ENCODE results near the gene NOVA1.

Gene NOVA1

DNA sequence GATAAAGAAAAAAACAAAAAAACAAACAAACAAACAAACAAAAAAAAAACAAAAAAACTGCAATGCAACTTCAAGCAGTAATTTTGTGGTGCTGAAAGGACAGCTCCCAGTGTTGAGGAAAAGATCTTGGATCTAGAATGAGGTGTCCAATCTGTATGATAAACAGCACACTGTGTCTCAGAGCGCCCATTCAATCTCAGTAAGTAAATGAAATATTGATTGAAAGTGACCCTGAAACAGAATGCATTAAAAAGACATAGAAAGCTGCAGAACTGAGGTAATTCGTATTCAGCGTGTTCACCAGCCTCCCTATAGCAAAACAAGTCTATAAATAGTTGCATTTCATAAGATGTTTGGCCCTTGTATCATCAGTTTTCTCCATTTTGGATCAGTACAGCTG lies 153.0 kb downstream of the NOVA1 start:
- DNase-seq (ENCODE audit: low read depth) = peak; percentile 15

DNA sequence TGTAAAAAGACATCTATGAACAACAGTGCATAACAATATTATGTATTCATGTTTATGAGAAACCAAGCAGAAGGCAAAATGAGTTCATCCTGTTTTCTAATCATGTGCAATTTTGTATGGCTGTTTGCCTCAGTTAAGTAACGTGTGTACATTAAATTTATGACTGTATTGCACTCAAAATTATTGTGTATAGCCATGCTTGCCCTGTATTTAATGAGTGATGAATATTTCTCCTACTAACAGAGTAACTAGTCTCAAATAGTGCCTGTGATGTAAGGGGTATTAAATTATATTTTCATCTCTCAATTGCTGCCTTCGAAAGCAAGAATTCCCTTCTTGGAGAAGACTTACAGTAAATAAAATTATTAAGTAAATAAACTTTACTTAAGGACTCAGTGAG lies 154.2 kb downstream of the NOVA1 start:
- no peak for DNase-seq (ENCODE audit: low read depth)

DNA sequence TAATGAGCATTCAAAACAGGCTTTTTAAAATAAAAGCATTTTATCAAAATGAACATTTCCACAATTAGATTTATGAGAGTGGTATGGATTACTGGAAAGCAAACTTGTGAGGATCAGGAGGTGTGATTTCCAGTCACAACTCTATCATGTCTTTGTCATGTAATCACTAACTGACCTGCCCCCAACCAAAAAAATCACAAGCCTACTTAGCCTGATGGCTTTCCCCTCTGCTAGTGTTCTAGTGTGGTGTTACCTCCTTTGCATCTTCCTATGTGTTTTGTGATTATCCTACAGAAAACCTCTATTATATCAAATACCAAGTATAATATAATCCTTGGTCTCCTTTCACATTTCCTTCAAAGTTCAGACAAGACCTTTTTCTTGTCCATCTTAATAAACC lies 168.6 kb downstream of the NOVA1 start:
- DNase-seq (ENCODE audit: low read depth) = no peak

DNA sequence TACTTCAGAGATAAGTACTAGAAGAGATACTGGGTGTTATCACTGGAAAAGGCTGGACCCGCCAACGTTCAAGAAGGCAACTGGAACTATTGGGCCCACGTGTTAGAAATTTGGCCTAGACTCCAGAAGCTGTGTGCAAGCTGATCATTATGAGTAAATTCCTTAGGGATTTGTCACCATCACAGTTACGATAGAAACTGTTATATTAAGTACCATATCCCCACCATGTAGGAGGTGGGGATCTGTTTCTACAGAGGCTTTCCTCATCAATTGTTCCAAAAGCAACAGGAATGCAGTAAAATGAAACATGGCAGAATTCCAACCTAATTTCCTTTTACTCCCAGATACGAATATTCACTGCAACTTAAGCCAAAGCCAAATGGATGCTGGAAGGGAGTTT lies 170.7 kb downstream of the NOVA1 start:
- DNase-seq (ENCODE audit: low read depth) = peak; percentile 11

DNA sequence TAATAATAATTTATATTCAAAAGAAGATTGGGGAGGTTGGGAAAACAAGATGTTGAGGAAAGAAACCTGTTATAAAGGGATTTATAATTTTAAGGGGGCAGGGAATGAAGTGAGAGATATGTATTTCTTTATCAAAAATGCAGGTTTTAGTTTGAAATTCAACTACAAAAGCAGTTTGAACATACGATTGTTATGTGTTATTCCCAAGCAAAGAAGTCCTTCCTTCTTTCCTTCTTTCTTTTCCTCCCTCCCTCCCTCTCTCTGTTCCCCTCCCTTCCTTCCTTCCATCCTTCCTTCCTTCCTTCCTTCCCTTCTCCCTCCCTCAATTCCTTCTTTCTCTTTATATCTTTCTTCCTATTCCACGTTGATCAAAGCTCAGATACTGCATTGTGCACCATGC lies 173.3 kb downstream of the NOVA1 start:
- no peak for DNase-seq (ENCODE audit: low read depth)

DNA sequence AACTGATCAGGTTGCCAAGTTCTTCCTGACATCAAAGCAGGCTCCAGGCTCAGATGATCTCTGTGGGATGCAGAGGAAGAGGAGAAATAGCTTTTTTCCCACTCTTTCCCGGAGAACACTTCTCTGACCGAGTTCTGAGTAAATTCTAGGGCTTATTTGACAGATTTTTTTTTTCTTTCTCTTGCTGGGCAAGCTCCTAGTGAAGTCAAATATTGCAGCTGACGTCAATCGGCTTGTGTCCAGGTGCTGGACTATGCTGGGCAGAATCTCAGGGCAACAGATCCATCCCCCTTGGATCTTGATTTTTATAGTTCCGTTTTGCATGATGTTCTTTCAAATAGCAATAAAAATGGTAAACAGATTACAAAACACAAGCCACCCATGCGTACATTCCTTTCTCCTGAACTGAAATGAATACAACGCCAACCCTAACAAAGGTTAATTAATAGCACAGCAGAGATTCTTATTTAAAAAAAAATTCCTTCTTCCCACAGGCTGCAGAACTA lies 182.2 kb downstream of the NOVA1 start:
- DNase-seq (ENCODE audit: low read depth) = no peak

DNA sequence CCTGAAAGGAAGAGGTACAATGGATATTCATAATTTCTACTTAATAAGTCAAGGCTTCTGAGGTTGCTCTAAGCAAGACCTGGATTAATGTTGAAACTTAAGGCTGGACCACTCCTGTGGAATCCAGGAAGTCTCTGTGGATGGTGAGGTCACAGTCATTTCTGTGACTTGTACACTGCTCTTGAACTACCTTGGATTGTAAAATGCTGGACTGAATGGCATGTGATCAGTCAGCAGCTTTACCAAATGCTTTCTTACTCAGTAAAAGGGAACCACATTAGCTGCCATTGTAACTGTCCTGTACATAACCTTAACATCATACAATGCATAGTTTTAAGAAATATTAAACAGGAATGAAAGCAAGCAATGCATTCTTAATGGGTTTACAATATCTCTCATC lies 182.9 kb downstream of the NOVA1 start:
- no peak for DNase-seq (ENCODE audit: low read depth)

DNA sequence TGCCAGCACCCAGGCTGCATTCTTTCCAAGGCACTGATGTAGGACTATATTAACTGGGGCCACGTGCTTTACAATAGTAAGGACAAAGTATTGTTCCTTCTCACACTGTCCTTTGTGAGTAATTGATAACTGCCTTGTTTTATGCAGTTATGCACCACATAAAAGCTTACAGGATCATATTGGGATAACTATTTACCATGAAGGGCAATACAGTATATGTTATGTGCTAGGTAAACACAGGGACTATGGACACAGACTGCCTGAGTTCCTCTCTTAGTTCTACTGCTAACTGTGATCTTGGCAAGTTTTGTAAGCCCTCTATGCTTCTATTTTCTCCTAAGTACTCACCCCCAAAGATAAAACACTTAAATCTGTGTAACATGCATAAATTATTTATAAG lies 183.7 kb downstream of the NOVA1 start:
- no peak for DNase-seq (ENCODE audit: low read depth)

DNA sequence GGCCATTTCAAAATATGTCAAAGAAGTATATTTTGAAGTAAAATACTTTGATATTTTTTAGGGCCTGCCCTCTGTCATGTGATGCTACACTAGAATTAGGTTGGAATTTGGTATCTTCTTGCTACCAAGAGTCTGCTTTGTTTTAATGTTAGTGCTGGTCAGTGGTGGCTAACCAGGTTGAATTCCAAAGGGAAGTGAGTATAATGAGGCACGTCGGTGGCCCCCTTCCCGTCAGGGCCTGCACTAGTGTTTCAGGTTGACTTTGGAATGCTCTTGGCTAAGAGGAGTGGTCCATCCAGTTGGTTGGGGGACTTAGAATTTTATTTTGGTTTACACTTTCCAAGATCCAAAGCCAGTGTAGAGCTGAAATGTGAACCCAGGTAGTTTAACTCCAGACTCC lies 185.4 kb downstream of the NOVA1 start:
- DNase-seq (ENCODE audit: low read depth) = no peak

DNA sequence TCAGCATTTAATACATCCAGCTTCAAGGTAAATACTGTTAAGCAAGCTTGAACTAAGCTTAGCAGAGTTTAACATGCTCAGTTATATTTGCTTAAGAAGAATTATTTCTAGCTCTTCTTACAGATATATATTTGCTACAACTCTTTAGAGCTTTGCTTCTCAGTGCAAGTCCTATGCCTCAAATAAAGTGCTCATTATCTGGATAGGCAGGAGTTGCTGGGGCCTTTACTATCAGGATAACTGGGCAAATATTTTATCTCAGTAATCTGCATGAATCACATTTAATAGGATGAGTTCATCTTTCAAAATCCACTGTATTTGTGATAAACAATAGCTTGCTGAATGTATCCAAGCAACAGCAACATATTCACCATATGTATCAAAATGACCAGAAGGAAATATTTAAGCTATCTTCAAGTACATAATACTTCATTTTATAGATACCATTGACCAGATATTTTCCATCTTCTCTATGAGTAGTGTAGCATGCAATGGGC lies 187.6 kb downstream of the NOVA1 start:
- DNase-seq (ENCODE audit: low read depth) = no peak

DNA sequence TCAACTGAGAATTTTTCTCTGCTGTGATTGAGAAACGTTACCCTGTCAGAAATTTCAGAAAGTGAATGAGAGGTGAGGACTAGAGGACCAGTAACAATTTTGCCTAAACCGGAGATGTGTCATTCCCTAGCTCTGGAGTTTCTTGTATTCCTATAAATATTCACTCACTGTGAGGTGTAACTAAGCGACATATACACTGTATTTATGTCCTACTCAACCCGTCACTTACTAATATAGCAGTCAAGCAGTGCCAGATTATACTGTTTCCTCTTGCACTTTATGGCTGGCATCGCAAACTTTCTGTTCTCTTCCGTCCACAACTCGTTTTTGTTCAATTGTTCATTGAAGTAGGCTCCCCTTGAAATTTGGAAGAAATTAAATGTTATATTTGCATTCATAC lies 192.9 kb downstream of the NOVA1 start:
- DNase-seq (ENCODE audit: low read depth) = no peak

DNA sequence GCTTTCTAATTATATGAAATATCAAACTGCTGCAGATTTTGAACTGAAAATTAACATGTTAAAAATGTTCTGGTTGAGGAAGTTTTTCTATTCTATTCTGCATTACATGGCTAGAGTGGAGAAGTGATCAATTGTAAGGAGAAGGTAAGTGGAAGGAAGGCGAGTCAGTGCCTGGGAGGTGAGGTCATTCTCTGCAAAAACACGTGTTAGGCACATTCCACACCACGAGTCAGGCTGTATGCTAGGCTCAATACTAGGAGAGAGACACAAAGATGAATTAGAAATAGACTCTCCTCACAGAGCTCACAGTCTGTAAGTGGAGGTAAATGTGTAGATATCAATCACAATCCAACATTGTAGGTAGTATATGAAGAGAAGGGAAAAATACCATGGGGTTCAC lies 194.1 kb downstream of the NOVA1 start:
- DNase-seq (ENCODE audit: low read depth) = no peak

DNA sequence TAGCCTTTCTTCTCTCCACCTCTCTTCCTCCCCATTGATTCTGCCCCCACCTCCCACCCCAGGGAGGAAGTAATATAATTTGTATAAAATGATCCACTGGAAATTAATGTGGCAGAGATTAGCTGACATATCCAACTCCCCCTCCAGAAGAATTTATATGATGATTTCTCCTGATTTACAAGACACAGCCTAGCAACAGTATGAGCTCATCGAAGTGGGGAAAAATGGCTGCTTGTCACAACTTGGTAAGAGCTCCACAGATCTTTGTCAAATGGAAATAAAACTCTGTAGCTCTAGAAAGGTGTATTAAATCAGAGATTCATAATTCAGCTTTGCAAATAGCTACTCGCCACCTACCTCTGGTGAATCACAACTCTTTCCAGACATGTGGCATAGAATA lies 195.7 kb downstream of the NOVA1 start:
- DNase-seq (ENCODE audit: low read depth) = no peak

DNA sequence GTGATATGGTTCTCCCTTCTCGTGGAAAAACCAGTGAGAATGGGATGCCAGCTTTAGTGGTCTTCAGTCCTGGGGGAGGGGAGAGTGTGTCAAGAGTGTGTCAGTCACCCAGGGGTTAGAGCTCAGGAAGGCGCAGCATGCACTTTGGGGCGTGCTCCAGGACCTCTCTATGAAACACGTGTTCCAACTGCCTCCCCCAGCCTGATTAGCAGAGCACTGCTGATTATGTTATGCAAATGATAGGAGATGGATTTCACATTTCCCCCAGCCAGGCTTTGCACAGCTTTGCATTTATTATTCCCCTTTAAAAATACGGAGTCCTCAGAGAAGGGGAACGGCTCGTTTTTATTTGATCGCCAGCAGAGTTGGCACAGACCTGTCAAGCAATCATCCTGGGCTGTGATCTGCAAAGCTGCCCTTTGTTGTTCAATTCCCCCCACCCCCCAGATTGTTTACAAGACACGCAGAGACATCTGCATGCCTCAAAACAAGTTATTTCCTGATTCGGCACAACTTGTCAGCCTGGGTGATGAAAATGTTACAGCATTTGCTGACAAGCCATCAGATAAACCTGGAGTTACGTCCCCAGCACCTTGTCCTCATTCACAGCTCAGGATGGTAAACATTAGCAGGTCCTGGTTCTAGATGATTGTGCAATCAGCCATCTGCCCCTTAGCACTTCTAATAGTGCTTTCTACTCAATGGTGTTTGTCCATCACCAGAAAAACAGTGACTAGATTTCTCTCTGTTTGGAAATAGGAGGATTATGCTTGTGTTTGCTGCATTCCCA lies 196.5 kb downstream of the NOVA1 start:
- no peak for DNase-seq (ENCODE audit: low read depth)

DNA sequence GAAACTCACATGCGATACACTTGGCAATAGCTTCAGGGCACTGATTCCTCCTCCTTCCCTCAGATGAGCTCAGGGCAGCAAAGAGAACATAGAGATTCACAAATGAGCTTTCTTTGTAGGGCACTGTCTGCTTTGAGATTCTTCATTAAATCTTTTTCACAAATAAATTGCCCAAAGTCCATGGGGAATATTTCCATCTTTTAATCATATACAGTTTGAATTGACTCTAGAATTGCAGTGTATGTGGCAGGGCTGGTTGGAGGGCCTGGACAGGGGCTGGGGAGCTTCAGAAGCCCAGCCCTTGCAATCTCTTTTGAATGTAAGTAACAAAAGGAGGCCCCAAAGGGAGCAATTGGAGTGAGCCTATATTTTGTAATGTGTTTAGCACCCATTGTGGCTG lies 197.5 kb downstream of the NOVA1 start:
- no peak for DNase-seq (ENCODE audit: low read depth)

DNA sequence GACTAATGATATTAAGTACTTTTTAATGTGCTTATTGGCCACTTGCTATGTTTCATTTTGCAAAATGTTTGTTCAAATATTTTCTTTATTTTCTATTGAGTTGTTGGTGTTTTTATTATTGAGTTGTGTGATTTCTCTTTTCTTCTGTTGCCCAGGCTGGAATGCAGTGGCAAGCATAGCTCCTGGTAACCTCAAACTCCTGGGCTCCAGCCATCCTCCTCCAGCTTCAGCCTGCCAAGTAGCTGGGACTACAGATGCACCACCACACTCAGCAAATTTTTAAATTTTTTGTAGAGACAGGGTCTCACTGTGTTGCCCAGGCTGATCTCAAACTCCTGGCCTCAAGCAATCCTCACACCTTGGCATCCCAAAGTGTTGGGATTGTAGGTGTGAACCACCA lies 199.2 kb downstream of the NOVA1 start:
- DNase-seq (ENCODE audit: low read depth) = no peak

Data from iris pigment epithelial cell (primary cell).